CD4-positive, alpha-beta T cell (primary cell): ENCODE data around the gene NCF4. TPM values are rescaled to one million over a fixed set of nuclear protein-coding genes. Genes with fewer than 3 reads are reported as not detected.

Experiments used
- ATAC-seq: fragments of 200-7000 bp; cut with Tn5 transposase; one replicate; pipeline ENCODE4 v1.10.0; 2022; ENCODE audit warnings: mild to moderate bottlenecking; ENCODE audit not compliant: poor library complexity
- CTCF ChIA-PET: fragments of 350-600 bp; sonication (Branson Sonifier 250); formaldehyde crosslinking; loops from one replicate; lab custom pipeline; 2021; ENCODE audit warnings: antibody characterized with exemption, inconsistent platforms; lab: Charles Lee
- POLR2A ChIA-PET: fragments of 350-600 bp; sonication (Branson Sonifier 250); formaldehyde crosslinking; loops from one replicate; lab custom pipeline; 2021; ENCODE audit warnings: antibody characterized with exemption, inconsistent platforms; lab: Charles Lee
- DNase-seq, 14 experiments: peaks; one replicate each; pipeline ENCODE4 v3.0.0-alpha.2; 2013 to 2020; ENCODE audit warnings: mixed read lengths in 2 of 14
- H3K27ac ChIP-seq, 2 donors: one replicate each; pipeline versions ENCODE4 v1.5.1 to v1.7.0; 2013; ENCODE audit warnings: low read length in 2 of 2, low read depth in 1 of 2, mild to moderate bottlenecking in 1 of 2
- H3K27me3 ChIP-seq, 2 experiments: 1 replicate in 1 of 2; 2 replicates in 1 of 2; pipeline versions ENCODE4 v1.6.1 to v1.7.0; 2013; ENCODE audit warnings: low read length in 2 of 2, control low read depth in 1 of 2, mild to moderate bottlenecking in 1 of 2, moderate library complexity in 1 of 2; ENCODE audit not compliant: insufficient read depth in 2 of 2, control insufficient read depth in 1 of 2
- H3K36me3 ChIP-seq: one replicate; pipeline ENCODE4 v1.6.1; 2013; ENCODE audit warnings: low read length, control low read depth; ENCODE audit not compliant: insufficient read depth
- H3K4me1 ChIP-seq: one replicate; pipeline ENCODE4 v1.6.1; 2013; ENCODE audit warnings: low read length, control low read depth; ENCODE audit not compliant: insufficient read depth
- H3K4me3 ChIP-seq: one replicate; pipeline ENCODE4 v1.5.1; 2013; ENCODE audit warnings: mild to moderate bottlenecking, low read length, moderate library complexity
- H3K9me3 ChIP-seq, 2 experiments: 1 replicate in 1 of 2; 2 replicates in 1 of 2; pipeline versions ENCODE4 v1.6.1 to v1.7.0; 2013; ENCODE audit warnings: low read length in 2 of 2, mild to moderate bottlenecking in 2 of 2, control low read depth in 1 of 2, moderate library complexity in 1 of 2; ENCODE audit not compliant: control insufficient read depth in 1 of 2, insufficient read depth in 1 of 2
- H3K27ac Mint-ChIP-seq: one replicate; pipeline ENCODE4 v1.8.0; 2020; ENCODE audit warnings: mixed read lengths
- H3K27me3 Mint-ChIP-seq: one replicate; pipeline ENCODE4 v1.8.0; 2021; ENCODE audit warnings: mixed read lengths
- H3K36me3 Mint-ChIP-seq: one replicate; pipeline ENCODE4 v1.8.0; 2021; ENCODE audit warnings: low read depth, mixed read lengths
- H3K4me1 Mint-ChIP-seq: one replicate; pipeline ENCODE4 v1.8.0; 2021; ENCODE audit warnings: low read depth, mixed read lengths
- H3K4me3 Mint-ChIP-seq: one replicate; pipeline ENCODE4 v1.8.0; 2020; ENCODE audit warnings: mild to moderate bottlenecking, mixed read lengths
- H3K9me3 Mint-ChIP-seq: one replicate; pipeline ENCODE4 v1.8.0; 2020; ENCODE audit warnings: mixed read lengths
- CTCF ChIP-seq: fragments of 200-600 bp; IDR thresholded peaks from one replicate; pipeline ENCODE4 v1.8.0; 2022; ENCODE audit warnings: antibody characterized with exemption, mild to moderate bottlenecking
- intact Hi-C, 2 experiments: fragments of 100-400 bp; cut with DNase I in 1 of 2; cut with micrococcal nuclease in 1 of 2; formaldehyde crosslinking; loops; one replicate each; pipeline versions ENCODE4 v1.15.1 to v1.9.0; 2023 to 2025; cut with DNase I, micrococcal nuclease
- total RNA-seq, 174 experiments: library from RNA in 2 of 174; stranded (reverse) in 2 of 174; gene quantifications; one replicate each; pipeline ENCODE4 v1.2.3 and lab custom pipeline; 2021 to 2026

Gene NCF4
- total RNA-seq, 2 experiments from 2014 or later: 7.7 to 8.0 TPM

GRCh38 chr22:36862251-36863242 is 1.7 kb downstream of the NCF4 start:
- DNase-seq (peak in 3 of 14 experiments; percentile 11 to 55 (median 49)), ATAC-seq (no peak)
- Histone ChIP-seq H3K36me3 (peaks cover 14% of the 10 kb centered on the region), H3K27ac (no peak overlapping the region), H3K27me3 (no peaks in the 10 kb centered on the region), H3K9me3 (no peaks in the 10 kb centered on the region), H3K4me1 (peaks cover 35% of the 10 kb centered on the region), H3K4me3 (peak overlapping the region; percentile 60)
- no peak overlapping the region for H3K27ac Mint-ChIP-seq
- intact Hi-C loops: no loop called here
- ChIA-PET POLR2A (no interaction called here), CTCF (interaction anchor here (0.9 kb wide), 1 partner anchor 9 kb away, joined by 3 read pairs; no protein-coding TSS in a partner anchor)
- no peak overlapping the region for H3K4me3 Mint-ChIP-seq
- H3K9me3 Mint-ChIP-seq: no peaks in the 10 kb centered on the region
- no peak for TF ChIP-seq CTCF
- no peaks in the 10 kb centered on the region for H3K36me3 Mint-ChIP-seq
- no peaks in the 10 kb centered on the region for H3K4me1 Mint-ChIP-seq
- no peaks in the 10 kb centered on the region for H3K27me3 Mint-ChIP-seq

GRCh38 chr22:36863281-36863680 is 2.5 kb downstream of the NCF4 start:
- ATAC-seq (no peak), DNase-seq (no peak)
- Mint-ChIP-seq H3K27ac (no peak overlapping the region), H3K9me3 (no peaks in the 10 kb centered on the region), H3K4me1 (no peaks in the 10 kb centered on the region), H3K4me3 (no peak overlapping the region), H3K36me3 (no peaks in the 10 kb centered on the region), H3K27me3 (no peaks in the 10 kb centered on the region)
- intact Hi-C loops: no loop called here
- CTCF ChIA-PET: no interaction called here
- Histone ChIP-seq H3K4me3 (no peak overlapping the region), H3K4me1 (peaks cover 35% of the 10 kb centered on the region), H3K9me3 (no peaks in the 10 kb centered on the region), H3K27me3 (no peaks in the 10 kb centered on the region), H3K36me3 (peaks cover 14% of the 10 kb centered on the region), H3K27ac (no peak overlapping the region)
- TF ChIP-seq CTCF: no peak
- POLR2A ChIA-PET: no interaction called here

- ATAC-seq: no peak
- Histone ChIP-seq H3K4me3 (no peak overlapping the region), H3K36me3 (peaks cover 14% of the 10 kb centered on the region), H3K27me3 (no peaks in the 10 kb centered on the region), H3K4me1 (peaks cover 35% of the 10 kb centered on the region), H3K9me3 (no peaks in the 10 kb centered on the region), H3K27ac (no peak overlapping the region)
- no peak overlapping the region for H3K27ac Mint-ChIP-seq
- no peak for TF ChIP-seq CTCF
- ChIA-PET POLR2A (no interaction called here), CTCF (no interaction called here)
- no peaks in the 10 kb centered on the region for H3K27me3 Mint-ChIP-seq
- no peak overlapping the region for H3K4me3 Mint-ChIP-seq
- intact Hi-C loops: no loop called here
- H3K4me1 Mint-ChIP-seq: no peaks in the 10 kb centered on the region
- H3K9me3 Mint-ChIP-seq: no peaks in the 10 kb centered on the region
- DNase-seq: no peak
- no peaks in the 10 kb centered on the region for H3K36me3 Mint-ChIP-seq
Measured at GRCh38 chr22:36863979-36864378, 3.2 kb downstream of the NCF4 start.
